ENCODE data around the gene PTGES3L.
"Not testable (repeated sequence)": the region's sequence is repeated elsewhere in the genome, so short reads cannot be mapped to it uniquely, and the experiment has no call there.

PTGES3L gene

GRCh38 chr17:42982266-42982665 lies 2.4 kb upstream of the PTGES3L start:
- FAIRE-seq: no peak
- no peak for DNase-seq (ENCODE audit: low spot score)

DNA sequence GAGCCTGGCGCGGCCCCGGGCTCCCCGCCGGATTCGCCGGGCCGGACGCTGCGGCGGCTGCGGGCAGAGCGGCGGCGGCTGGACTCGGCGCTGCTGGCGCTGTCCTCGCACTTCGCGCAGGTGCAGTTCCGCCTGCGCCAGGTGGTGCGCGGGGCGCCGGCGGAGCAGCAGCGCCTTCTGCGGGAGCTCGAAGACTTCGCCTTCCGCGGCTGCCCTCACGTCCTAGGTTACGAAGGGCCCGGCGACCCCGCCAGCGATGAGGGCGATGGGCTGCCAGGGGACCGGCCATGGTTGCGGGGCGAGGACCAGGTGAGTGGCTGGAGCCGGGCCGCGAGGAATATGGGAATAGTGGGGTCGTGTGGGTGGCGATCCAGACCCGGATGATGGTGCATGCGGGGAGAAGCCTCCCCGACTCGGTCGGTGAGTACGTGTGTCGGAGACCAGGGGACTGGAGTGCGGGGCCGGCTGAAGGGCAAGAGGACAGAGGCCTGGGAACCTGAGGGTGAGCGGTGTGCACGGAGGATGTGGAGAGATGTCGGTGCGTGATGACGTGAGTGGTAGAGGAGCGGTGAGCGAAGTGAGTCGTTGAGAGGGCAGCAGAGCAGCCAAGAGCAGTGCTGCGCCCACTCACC lies 1.0 kb upstream of the PTGES3L start:
- DNase-seq (ENCODE audit: low spot score) (peak; percentile 58), FAIRE-seq (no peak)

GRCh38 chr17:42980274-42980765 lies 440 bp upstream of the PTGES3L start, which contains the start of gene RUNDC1:
Gene RUNDC1 (plus strand): TSS chr17:42980565. CDS start chr17:42980577, 12 bp downstream.
- peak; percentile 67 for DNase-seq (ENCODE audit: low spot score)
- no peak for FAIRE-seq

- FAIRE-seq; DNase-seq (ENCODE audit: low spot score): not testable (repeated sequence)
Observed at GRCh38 chr17:42975701-42976100, 4.2 kb downstream of the PTGES3L start.

DNA sequence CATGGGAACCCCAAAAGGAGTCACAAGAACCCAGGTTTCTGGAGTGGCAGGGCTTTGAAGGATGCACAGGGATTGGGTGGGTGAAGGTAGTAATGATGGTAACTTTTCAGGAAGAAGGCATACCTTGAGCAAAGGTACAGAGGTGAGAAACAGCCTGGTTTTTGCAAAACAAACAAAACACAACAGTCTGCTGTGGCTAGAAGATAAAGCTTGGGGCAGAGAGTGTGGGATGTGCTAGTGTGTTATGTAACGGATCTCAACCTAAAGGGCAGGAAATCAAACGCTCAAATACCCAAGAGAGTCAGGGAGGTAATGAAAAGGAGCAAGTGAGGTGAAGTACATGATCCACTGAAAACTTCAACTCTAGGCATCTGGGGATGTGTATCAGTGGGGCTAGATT lies 4.6 kb downstream of the PTGES3L start:
- no peak for DNase-seq (ENCODE audit: low spot score)
- no peak for FAIRE-seq

DNA sequence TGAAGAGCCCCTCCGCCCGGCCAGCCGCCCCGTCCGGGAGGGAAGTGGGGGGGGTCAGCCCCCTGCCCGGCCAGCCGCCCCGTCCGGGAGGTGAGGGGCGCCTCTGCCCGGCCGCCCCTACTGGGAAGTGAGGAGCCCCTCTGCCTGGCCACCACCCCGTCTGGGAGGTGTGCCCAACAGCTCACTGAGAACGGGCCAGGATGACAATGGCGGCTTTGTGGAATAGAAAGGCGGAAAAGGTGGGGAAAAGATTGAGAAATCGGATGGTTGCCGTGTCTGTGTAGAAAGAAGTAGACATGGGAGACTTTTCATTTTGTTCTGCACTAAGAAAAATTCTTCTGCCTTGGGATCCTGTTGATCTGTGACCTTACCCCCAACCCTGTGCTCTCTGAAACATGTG lies 6.6 kb downstream of the PTGES3L start:
- DNase-seq (ENCODE audit: low spot score); FAIRE-seq: not testable (repeated sequence)

GRCh38 chr17:42971589-42971988 lies 8.3 kb downstream of the PTGES3L start:
- DNase-seq (ENCODE audit: low spot score) (no peak), FAIRE-seq (no peak)

- FAIRE-seq: no peak
- no peak for DNase-seq (ENCODE audit: low spot score)
Observed at GRCh38 chr17:42969001-42969581, 10.8 kb downstream of the PTGES3L start.

GRCh38 chr17:42967925-42968324 lies 12.0 kb downstream of the PTGES3L start:
- no peak for DNase-seq (ENCODE audit: low spot score)
- no peak for FAIRE-seq

DNA sequence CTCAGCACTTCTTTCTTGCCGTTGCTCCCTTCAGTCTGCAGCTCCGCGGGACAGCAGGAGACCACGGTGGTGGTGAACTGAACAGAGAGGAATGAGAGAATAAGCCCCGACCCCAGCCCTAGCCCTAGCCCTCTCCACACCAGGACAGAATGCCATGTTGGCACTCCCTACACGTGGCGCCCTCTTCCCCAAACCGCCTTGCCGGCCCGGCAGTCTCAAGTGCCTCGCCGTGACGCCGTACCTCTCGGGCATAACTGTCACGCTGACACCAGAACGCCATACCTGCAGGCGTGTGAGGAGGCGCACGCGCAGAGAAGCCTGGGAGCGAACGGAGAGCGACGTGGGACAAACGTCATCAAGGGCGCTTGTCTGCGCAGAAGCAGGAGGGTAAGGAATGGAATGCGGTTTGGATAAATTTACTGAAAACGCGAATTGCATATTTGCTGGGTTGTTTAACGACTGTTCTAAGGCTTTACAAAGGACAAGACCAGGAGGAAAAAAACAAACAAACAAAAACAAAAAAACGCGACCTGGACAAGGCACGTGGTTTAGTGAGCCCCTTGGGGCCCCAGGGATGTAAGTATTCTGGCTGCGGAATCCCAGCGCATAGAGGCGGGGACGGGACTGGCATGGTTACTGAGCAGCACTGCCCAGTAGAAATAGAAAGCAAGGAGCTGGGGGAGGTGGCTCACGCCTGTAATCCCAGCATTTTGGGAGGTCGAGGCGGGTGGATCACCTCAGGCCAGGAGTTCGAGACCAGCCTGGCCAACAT lies 15.5 kb downstream of the PTGES3L start, which contains the start of gene AARSD1:
Gene AARSD1 (minus strand): TSS at position 294 of the 772 bp plus-strand sequence. CDS start 14 bp downstream, at position 280.
- peak; percentile 82 for DNase-seq (ENCODE audit: low spot score)
- peak; percentile 7 for FAIRE-seq

- FAIRE-seq: no peak
- DNase-seq (ENCODE audit: low spot score): no peak
Observed at GRCh38 chr17:42953669-42954068, 26.2 kb downstream of the PTGES3L start.

DNA sequence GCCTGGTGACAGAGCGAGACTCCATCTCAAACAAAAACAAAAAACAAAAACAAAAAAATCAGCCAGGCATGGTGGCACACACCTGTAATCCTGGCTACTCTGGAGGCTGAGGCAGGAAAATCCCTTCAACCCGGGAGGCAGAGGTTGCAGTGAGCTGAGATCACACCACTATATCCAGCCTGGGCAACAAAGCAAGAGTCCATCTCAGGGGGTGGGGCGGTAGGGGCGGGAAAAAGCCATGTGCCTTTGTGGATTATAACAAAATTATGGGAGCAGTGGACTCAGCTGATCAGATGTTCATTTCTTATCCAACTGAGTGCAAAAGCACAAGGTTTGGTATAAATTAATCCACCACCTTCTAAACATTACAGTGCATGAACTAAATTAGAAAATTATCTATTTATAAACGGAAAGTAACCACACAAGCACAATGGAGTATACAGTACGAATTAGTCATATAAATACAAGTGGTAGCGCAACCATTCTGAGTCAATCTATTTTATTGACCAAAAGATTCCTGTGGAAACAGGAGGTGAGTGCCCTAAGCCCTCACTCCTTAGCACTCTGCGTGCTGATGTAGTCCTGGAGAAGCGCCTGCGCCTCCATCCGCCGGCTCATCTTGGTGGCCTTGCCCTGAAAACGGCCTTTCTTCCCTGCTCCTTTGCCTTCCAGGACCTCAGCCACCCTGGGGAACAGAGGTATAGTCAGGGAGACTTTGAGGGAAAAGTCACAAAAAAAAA lies 29.7 kb downstream of the PTGES3L start:
- FAIRE-seq: no peak
- DNase-seq (ENCODE audit: low spot score): no peak

DNA sequence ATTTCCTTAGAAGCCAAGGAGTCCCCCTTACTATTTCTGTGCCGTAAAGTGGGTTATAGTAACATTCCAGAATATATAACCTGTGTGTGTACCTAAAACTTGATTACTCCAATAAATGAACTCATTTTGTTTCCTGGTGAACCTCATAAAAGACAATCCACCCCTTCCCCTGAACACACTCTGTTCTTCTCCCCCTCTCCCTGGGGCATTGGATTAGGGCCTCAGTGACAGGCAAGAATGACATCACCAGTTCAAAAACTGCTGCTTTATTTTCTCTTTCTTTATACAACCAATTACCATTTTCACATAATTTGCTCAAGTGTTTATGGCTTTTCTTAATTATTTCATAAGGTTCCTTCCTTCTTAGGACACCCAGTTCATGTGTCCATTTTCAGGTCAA lies 33.1 kb downstream of the PTGES3L start:
- no peak for FAIRE-seq
- no peak for DNase-seq (ENCODE audit: low spot score)

GRCh38 chr17:42944211-42944610 lies 35.7 kb downstream of the PTGES3L start:
- DNase-seq (ENCODE audit: low spot score): no peak
- FAIRE-seq: no peak

GRCh38 chr17:42937712-42938596 lies 41.9 kb downstream of the PTGES3L start:
- peak; percentile 54 for DNase-seq (ENCODE audit: low spot score)

GRCh38 chr17:42929497-42929844 lies 50.4 kb downstream of the PTGES3L start:
- DNase-seq (ENCODE audit: low spot score) (no peak), FAIRE-seq (no peak)

More at GRCh38 chr17:42937712-42938596, 41.9 kb downstream of the PTGES3L start:
- no peak for FAIRE-seq

DNA sequence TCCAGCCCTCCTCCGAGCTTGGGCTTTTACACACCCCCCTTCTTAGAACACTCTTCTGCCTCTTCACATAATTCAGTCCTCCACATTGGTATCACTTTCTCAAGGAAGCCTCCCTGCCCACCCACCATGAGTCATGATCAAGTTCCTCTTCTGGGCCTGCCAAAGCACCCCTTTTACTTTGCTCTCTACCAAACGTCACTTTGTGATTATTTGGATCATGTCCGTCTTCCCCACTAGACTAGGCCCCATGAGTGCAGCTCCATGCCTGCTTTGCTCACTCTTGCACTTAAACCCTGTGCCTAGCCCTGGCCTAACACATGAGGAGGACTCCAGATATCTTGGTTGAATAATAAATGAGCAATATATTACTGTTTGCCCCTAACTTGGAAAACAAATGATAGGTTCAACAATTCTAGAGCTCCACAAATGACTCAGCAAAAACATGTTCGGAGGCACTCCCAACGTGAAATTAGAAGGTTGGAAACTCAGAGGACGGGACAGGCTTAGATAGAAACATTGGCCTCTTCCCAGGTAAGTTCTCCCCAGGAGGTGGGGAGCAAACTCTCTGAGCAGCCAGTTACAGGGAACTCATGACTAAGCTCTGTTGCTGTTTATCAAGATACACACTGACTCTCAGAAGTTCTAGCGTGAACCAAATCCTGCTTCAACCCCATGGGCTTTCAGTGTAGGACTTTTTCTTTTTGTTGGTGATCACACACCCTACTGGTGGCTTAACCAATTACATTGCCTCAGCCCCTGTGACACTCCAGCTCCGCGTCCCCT lies 51.0 kb downstream of the PTGES3L start:
- FAIRE-seq: no peak
- DNase-seq (ENCODE audit: low spot score): peak; percentile 48

DNA sequence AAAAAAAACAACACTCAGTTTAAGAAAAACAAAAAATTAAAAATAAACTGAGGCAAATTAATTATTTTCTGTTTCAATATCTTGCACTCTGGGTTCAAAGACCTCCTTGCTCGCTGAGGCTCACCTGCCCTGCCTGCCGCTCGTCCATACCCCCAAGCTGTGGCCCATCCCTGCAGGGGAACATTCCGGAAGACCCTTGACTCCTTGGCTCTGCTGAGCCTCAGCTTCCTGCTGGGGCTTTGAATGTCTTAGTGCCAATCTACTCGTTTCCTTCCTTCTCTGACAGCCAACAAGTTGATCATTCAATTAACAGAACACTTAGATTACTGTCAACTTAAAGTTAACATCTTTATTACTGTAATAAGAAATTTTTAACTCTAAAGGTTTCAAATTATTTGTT lies 55.0 kb downstream of the PTGES3L start:
- no peak for DNase-seq (ENCODE audit: low spot score)
- no peak for FAIRE-seq

DNA sequence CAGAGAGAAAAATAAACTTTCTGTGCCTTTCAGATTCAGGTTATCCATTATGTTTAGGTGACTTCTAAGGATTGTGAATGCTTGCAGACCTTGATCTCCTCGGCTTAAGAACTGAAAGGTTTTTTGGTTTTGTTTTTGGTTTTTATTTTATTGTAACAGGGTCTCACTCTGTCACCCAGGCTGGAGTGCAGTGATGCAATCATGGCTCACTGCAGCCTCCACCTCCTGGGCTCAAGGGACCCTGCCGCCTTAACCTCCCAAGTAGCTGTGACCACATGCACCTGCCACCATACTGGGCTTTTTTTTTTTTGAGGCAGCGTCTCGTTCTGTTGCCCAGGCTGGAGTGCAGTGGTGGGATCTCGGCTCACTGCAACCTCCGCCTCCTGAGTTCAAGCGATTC lies 56.4 kb downstream of the PTGES3L start:
- DNase-seq (ENCODE audit: low spot score); FAIRE-seq: not testable (repeated sequence)

- no peak for FAIRE-seq
Observed at GRCh38 chr17:42922294-42922693, 57.6 kb downstream of the PTGES3L start.

More at GRCh38 chr17:42922294-42922693, 57.6 kb downstream of the PTGES3L start:
- DNase-seq (ENCODE audit: low spot score): no peak

Data from RCC 7860 (cell line).